Measurements from ENCODE around the gene ACAT1.

ACAT1 gene

DNA sequence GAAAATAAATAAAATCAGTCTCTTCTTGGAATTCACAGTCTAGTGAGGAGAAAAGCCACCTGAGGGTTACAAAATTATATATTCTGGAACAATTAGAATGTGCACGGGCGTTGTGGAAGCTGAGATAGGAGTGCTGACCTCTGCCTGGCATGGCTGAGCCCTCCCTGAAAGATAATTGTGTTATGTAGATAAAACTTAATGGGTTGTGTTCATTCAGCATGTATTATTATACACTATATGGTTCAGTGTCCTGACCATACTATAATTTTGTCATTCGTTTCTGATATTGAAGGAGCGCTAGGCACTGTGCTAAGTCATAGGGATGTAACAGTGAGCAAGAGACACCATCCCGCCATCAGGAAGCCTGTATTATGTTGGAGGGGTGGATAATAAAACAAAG lies 3.7 kb downstream of the ACAT1 start:
- ATAC-seq, result no peak
- TF ChIP-seq PATZ1 (CRISPR knock-in tag; IDR thresholded peaks at IDR 0.05; ENCODE audit: borderline replicate concordance), result no peak
- no peak for TF ChIP-seq GLIS3 (CRISPR knock-in tag; IDR thresholded peaks at IDR 0.05)
- no peak for TF ChIP-seq TOX (CRISPR knock-in tag; IDR thresholded peaks at IDR 0.05; ENCODE audit: borderline replicate concordance)
- no peak for TF ChIP-seq SNAI2 (CRISPR knock-in tag; IDR thresholded peaks at IDR 0.05)
- no peak for TF ChIP-seq TCF4 (CRISPR knock-in tag; IDR thresholded peaks at IDR 0.05; ENCODE audit: borderline replicate concordance)
- TF ChIP-seq ZC3H10 (CRISPR knock-in tag; IDR thresholded peaks at IDR 0.05), result no peak
- TF ChIP-seq ZFP3 (CRISPR knock-in tag; IDR thresholded peaks at IDR 0.05), result no peak
- no peak for TF ChIP-seq OSR1 (CRISPR knock-in tag; IDR thresholded peaks at IDR 0.05)
- no peak for TF ChIP-seq TSHZ2 (CRISPR knock-in tag; IDR thresholded peaks at IDR 0.05)
- no peak for TF ChIP-seq ISL1 (CRISPR knock-in tag; IDR thresholded peaks at IDR 0.05)
- no peak for TF ChIP-seq ZNF70 (CRISPR knock-in tag; IDR thresholded peaks at IDR 0.05)
- no peak for TF ChIP-seq ESRRG (CRISPR knock-in tag; IDR thresholded peaks at IDR 0.05)
- no peak for TF ChIP-seq RARB (CRISPR knock-in tag; IDR thresholded peaks at IDR 0.05)
- no peak for TF ChIP-seq CSDC2 (CRISPR knock-in tag; IDR thresholded peaks at IDR 0.05)
- TF ChIP-seq ARNTL (CRISPR knock-in tag; IDR thresholded peaks at IDR 0.05; ENCODE audit: borderline replicate concordance, low read depth), result no peak
- TF ChIP-seq, protein P1, sequence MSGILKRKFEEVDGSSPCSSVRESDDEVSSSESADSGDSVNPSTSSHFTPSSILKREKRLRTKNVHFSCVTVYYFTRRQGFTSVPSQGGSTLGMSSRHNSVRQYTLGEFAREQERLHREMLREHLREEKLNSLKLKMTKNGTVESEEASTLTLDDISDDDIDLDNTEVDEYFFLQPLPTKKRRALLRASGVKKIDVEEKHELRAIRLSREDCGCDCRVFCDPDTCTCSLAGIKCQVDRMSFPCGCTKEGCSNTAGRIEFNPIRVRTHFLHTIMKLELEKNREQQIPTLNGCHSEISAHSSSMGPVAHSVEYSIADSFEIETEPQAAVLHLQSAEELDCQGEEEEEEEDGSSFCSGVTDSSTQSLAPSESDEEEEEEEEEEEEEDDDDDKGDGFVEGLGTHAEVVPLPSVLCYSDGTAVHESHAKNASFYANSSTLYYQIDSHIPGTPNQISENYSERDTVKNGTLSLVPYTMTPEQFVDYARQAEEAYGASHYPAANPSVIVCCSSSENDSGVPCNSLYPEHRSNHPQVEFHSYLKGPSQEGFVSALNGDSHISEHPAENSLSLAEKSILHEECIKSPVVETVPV (CRISPR knock-in tag; IDR thresholded peaks at IDR 0.05), result no peak
- TF ChIP-seq, protein P2, sequence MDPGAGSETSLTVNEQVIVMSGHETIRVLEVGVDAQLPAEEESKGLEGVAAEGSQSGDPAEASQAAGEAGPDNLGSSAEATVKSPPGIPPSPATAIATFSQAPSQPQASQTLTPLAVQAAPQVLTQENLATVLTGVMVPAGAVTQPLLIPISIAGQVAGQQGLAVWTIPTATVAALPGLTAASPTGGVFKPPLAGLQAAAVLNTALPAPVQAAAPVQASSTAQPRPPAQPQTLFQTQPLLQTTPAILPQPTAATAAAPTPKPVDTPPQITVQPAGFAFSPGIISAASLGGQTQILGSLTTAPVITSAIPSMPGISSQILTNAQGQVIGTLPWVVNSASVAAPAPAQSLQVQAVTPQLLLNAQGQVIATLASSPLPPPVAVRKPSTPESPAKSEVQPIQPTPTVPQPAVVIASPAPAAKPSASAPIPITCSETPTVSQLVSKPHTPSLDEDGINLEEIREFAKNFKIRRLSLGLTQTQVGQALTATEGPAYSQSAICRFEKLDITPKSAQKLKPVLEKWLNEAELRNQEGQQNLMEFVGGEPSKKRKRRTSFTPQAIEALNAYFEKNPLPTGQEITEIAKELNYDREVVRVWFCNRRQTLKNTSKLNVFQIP (CRISPR knock-in tag; IDR thresholded peaks at IDR 0.05; ENCODE audit: borderline replicate concordance, low read depth), result no peak

DNA sequence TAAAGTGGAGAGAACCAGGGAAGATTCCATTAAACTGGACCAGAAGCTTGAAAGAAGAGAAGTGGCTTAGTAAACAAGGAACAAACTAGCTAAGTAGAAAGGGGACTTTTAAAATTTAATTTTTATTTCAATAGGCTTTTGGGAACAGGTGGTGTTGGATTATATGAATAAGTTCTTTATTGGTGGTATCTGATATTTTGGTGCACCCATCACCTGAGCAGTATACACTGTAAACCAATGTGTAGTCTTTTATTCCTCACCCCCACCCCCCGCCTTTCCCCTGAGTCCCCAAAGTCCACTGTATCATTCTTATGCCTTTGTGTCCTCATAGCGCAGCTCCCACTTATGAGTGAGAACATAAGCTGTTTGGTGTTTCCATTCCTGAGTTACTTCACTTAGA lies 7.4 kb downstream of the ACAT1 start:
- no peak for TF ChIP-seq TOX (CRISPR knock-in tag; IDR thresholded peaks at IDR 0.05; ENCODE audit: borderline replicate concordance)
- TF ChIP-seq ZNF70 (CRISPR knock-in tag; IDR thresholded peaks at IDR 0.05), result no peak
- no peak for TF ChIP-seq TSHZ2 (CRISPR knock-in tag; IDR thresholded peaks at IDR 0.05)
- no peak for TF ChIP-seq ZC3H10 (CRISPR knock-in tag; IDR thresholded peaks at IDR 0.05)
- TF ChIP-seq GLIS3 (CRISPR knock-in tag; IDR thresholded peaks at IDR 0.05), result no peak
- TF ChIP-seq PATZ1 (CRISPR knock-in tag; IDR thresholded peaks at IDR 0.05; ENCODE audit: borderline replicate concordance), result no peak
- TF ChIP-seq, protein P1 (CRISPR knock-in tag; IDR thresholded peaks at IDR 0.05), result no peak
- TF ChIP-seq, protein P3, sequence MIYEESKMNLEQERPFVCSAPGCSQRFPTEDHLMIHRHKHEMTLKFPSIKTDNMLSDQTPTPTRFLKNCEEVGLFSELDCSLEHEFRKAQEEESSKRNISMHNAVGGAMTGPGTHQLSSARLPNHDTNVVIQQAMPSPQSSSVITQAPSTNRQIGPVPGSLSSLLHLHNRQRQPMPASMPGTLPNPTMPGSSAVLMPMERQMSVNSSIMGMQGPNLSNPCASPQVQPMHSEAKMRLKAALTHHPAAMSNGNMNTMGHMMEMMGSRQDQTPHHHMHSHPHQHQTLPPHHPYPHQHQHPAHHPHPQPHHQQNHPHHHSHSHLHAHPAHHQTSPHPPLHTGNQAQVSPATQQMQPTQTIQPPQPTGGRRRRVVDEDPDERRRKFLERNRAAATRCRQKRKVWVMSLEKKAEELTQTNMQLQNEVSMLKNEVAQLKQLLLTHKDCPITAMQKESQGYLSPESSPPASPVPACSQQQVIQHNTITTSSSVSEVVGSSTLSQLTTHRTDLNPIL (CRISPR knock-in tag; IDR thresholded peaks at IDR 0.05; ENCODE audit: low read depth), result no peak
- TF ChIP-seq BACH2 (CRISPR knock-in tag; IDR thresholded peaks at IDR 0.05; ENCODE audit: borderline replicate concordance), result no peak
- no peak for TF ChIP-seq ZFP3 (CRISPR knock-in tag; IDR thresholded peaks at IDR 0.05)
- TF ChIP-seq OSR1 (CRISPR knock-in tag; IDR thresholded peaks at IDR 0.05), result no peak
- TF ChIP-seq ZNF565 (CRISPR knock-in tag; conservative IDR thresholded peaks at IDR 0.05; ENCODE audit: low read depth), result no peak
- no peak for TF ChIP-seq ISL1 (CRISPR knock-in tag; IDR thresholded peaks at IDR 0.05)
- TF ChIP-seq SNAI2 (CRISPR knock-in tag; IDR thresholded peaks at IDR 0.05), result no peak
- TF ChIP-seq ESRRG (CRISPR knock-in tag; IDR thresholded peaks at IDR 0.05), result no peak
- TF ChIP-seq, protein P2 (CRISPR knock-in tag; IDR thresholded peaks at IDR 0.05; ENCODE audit: borderline replicate concordance, low read depth), result no peak
- TF ChIP-seq PPARA (CRISPR knock-in tag; IDR thresholded peaks at IDR 0.05; ENCODE audit: borderline replicate concordance), result no peak
- no peak for ATAC-seq

Measured in SK-N-SH treated with all-trans-retinoic acid at 6 μM for 48 hours (cell line).